HepG2 (cell line): Measurements from ENCODE around the gene CYLD. TPM values are rescaled to one million over a fixed set of nuclear protein-coding genes. Genes with fewer than 3 reads are reported as not detected.

ENCODE experiments used
- BRD4 ChIP-seq: sonication (generic); formaldehyde crosslinking; IDR thresholded peaks from 2 replicates; pipeline ENCODE4 v1.4.0; 2020; ENCODE audit warnings: missing genetic modification reagents
- CAMTA2 ChIP-seq: sonication (generic); formaldehyde crosslinking; IDR thresholded peaks from 2 replicates; pipeline ENCODE4 v1.4.0; 2020; ENCODE audit warnings: mild to moderate bottlenecking, missing genetic modification reagents, borderline replicate concordance
- E2F5 ChIP-seq: sonication (generic); formaldehyde crosslinking; conservative IDR thresholded peaks from 2 replicates; pipeline ENCODE4 v1.4.0; 2020; ENCODE audit warnings: missing genetic modification reagents
- EEA1 ChIP-seq: sonication (generic); formaldehyde crosslinking; IDR thresholded peaks from 2 replicates; pipeline ENCODE4 v1.5.1; 2020; ENCODE audit warnings: mild to moderate bottlenecking, missing genetic modification reagents, borderline replicate concordance
- KLF15 ChIP-seq: sonication (generic); formaldehyde crosslinking; IDR thresholded peaks from 2 replicates; pipeline ENCODE4 v1.8.1; 2023; ENCODE audit warnings: borderline replicate concordance, mild to moderate bottlenecking, inconsistent platforms, missing genetic modification reagents, mixed read lengths
- LBX2 ChIP-seq: sonication (generic); formaldehyde crosslinking; IDR thresholded peaks from 2 replicates; pipeline ENCODE4 v1.5.0; 2020; ENCODE audit warnings: missing genetic modification reagents, mild to moderate bottlenecking, borderline replicate concordance
- MATR3 ChIP-seq: sonication (generic); formaldehyde crosslinking; IDR thresholded peaks from 2 replicates; pipeline ENCODE4 v1.4.0; 2020; ENCODE audit warnings: missing genetic modification reagents
- MEIS1 ChIP-seq: sonication (generic); formaldehyde crosslinking; IDR thresholded peaks from 2 replicates; pipeline ENCODE4 v1.9.0; 2021; ENCODE audit warnings: mild to moderate bottlenecking, missing genetic modification reagents, moderate library complexity, borderline replicate concordance
- NONO ChIP-seq, 2 experiments: fragments of 450-650 bp in 1 of 2; sonication (generic) in 1 of 2; formaldehyde crosslinking in 1 of 2; IDR thresholded peaks in 1 of 2; conservative IDR thresholded peaks in 1 of 2; 2 replicates each; pipeline versions ENCODE4 v1.6.1 to v1.8.0; 2017 to 2022; ENCODE audit warnings: mild to moderate bottlenecking in 1 of 2, missing genetic modification reagents in 1 of 2, moderate library complexity in 1 of 2
- PPARG ChIP-seq: conservative IDR thresholded peaks from 2 replicates; pipeline ENCODE4 v1.6.1; 2016; ENCODE audit warnings: missing biosample characterization, missing genetic modification reagents
- SOX5 ChIP-seq: IDR thresholded peaks from 2 replicates; pipeline ENCODE4 v1.6.1; 2016; ENCODE audit warnings: borderline replicate concordance
- ZHX2 ChIP-seq, 2 experiments: sonication (generic) in 1 of 2; formaldehyde crosslinking in 1 of 2; IDR thresholded peaks; 2 replicates each; pipeline versions ENCODE4 v1.6.1 to v1.9.0; 2014 to 2022; ENCODE audit warnings: antibody characterized with exemption in 1 of 2, borderline replicate concordance in 1 of 2, inconsistent platforms in 1 of 2, low read depth in 1 of 2, missing genetic modification reagents in 1 of 2
- ZKSCAN1 ChIP-seq: fragments of 150-350 bp; IDR thresholded peaks from 2 replicates; pipeline ENCODE4 v1.6.1; 2014; ENCODE audit warnings: low read length
- ZMYM2 ChIP-seq: sonication (generic); formaldehyde crosslinking; IDR thresholded peaks from 2 replicates; pipeline ENCODE4 v1.8.0; 2022; ENCODE audit warnings: mild to moderate bottlenecking, missing genetic modification reagents
- ZNF124 ChIP-seq: sonication (generic); formaldehyde crosslinking; IDR thresholded peaks from 2 replicates; pipeline ENCODE4 v1.4.0; 2020; ENCODE audit warnings: missing genetic modification reagents
- ZNF160 ChIP-seq: sonication (generic); formaldehyde crosslinking; IDR thresholded peaks from 2 replicates; pipeline ENCODE4 v1.8.0; 2022; ENCODE audit warnings: mild to moderate bottlenecking, inconsistent platforms, missing genetic modification reagents
- ZNF232 ChIP-seq: sonication (generic); formaldehyde crosslinking; IDR thresholded peaks from 2 replicates; pipeline ENCODE4 v1.4.0; 2020; ENCODE audit warnings: missing genetic modification reagents, borderline replicate concordance
- ZNF260 ChIP-seq: sonication (generic); formaldehyde crosslinking; IDR thresholded peaks from 2 replicates; pipeline ENCODE4 v1.4.0; 2020; ENCODE audit warnings: missing genetic modification reagents, low read depth, mild to moderate bottlenecking, borderline replicate concordance
- ZNF597 ChIP-seq: sonication (generic); formaldehyde crosslinking; IDR thresholded peaks from 2 replicates; pipeline ENCODE4 v1.5.0; 2020; ENCODE audit warnings: missing genetic modification reagents
- ZNF781 ChIP-seq: sonication (generic); formaldehyde crosslinking; IDR thresholded peaks from 2 replicates; pipeline ENCODE4 v1.5.1; 2020; ENCODE audit warnings: borderline replicate concordance, mild to moderate bottlenecking, missing genetic modification reagents; ENCODE audit errors: not compliant biosample characterization
- ZSCAN22 ChIP-seq: sonication (generic); formaldehyde crosslinking; IDR thresholded peaks from 2 replicates; pipeline ENCODE4 v1.4.0; 2020; ENCODE audit warnings: mild to moderate bottlenecking, missing genetic modification reagents
- polyA plus RNA-seq, 8 experiments: library from polyadenylated mRNA; depleted of rRNA in 3 of 8; stranded (reverse) in 7 of 8; unstranded in 1 of 8; fragments of >200 nt; fragmentation: Illumina TruSeq in 4 of 8; extraction: Trizol in 4 of 8; gene quantifications; 2 replicates each; pipeline versions ENCODE4 v1.2.1 to v1.2.3, GENCODE V29; 2011 to 2016; ENCODE audit warnings: low read depth in 4 of 8, missing spikeins in 1 of 8, mixed read lengths in 1 of 8; ENCODE audit not compliant: insufficient read depth in 1 of 8
- total RNA-seq, 5 experiments: library from RNA; depleted of rRNA; stranded (reverse); fragments of >200 nt; fragmentation: Illumina TruSeq; extraction: Trizol; gene quantifications; 2 replicates each; pipeline ENCODE4 v1.2.3, GENCODE V29; 2016; ENCODE audit warnings: low read depth in 1 of 5

Gene CYLD
- total and polyA plus RNA-seq, 2 of the 13 experiments (the other 11 are each of a cell fraction or from before 2014, with no cell fraction given), result 6.1 to 11.4 TPM

- TF ChIP-seq EEA1 (CRISPR knock-in tag) (no peak), ZNF124 (CRISPR knock-in tag) (peak; percentile 27; the same call in 1 of the 2 replicates), CAMTA2 (no peak), LBX2 (CRISPR knock-in tag) (no peak), KLF15 (no peak), E2F5 (CRISPR knock-in tag) (no peak), ZNF781 (no peak), MATR3 (CRISPR knock-in tag) (no peak), ZNF232 (CRISPR knock-in tag) (no peak), ZMYM2 (CRISPR knock-in tag) (peak; percentile 58; the same call in 1 of the 2 replicates), ZNF260 (CRISPR knock-in tag) (no peak), NONO (IDR thresholded peaks at IDR 0.05) (no peak), NONO (CRISPR knock-in tag; conservative IDR thresholded peaks at IDR 0.05) (0 out of 2 replicates have a peak, but pooled peaks have one; percentile 42), SOX5 (peak; percentile 74), PPARG (CRISPR knock-in tag) (peak; percentile 46; the same call in 1 of the 2 replicates), ZHX2 (IDR thresholded peaks at IDR 0.05; ENCODE audit: low read depth) (peak; percentile 62; the same call in 1 of the 2 replicates), ZHX2 (CRISPR knock-in tag; IDR thresholded peaks at IDR 0.05; ENCODE audit: borderline replicate concordance) (no peak), ZKSCAN1 (no peak), ZNF160 (CRISPR knock-in tag) (0 out of 2 replicates have a peak, but pooled peaks have one; percentile 38), ZSCAN22 (CRISPR knock-in tag) (no peak), ZNF597 (no peak), MEIS1 (CRISPR knock-in tag) (0 out of 2 replicates have a peak, but pooled peaks have one; percentile 22), BRD4 (CRISPR knock-in tag) (peak; percentile 60; the same call in 1 of the 2 replicates)
Observed at GRCh38 chr16:50804290-50804907, 62.5 kb downstream of the CYLD start (continued).
